ENCODE measurements around the gene SLC23A1. TPM values are rescaled to one million over a fixed set of nuclear protein-coding genes. Genes with fewer than 3 reads are reported as not detected.

The SLC23A1 gene
- total RNA-seq (2022; extraction: Qiagen RNA extraction), result 0.92 to 1.5 TPM (median 1.4 TPM) in 5 replicates

DNA sequence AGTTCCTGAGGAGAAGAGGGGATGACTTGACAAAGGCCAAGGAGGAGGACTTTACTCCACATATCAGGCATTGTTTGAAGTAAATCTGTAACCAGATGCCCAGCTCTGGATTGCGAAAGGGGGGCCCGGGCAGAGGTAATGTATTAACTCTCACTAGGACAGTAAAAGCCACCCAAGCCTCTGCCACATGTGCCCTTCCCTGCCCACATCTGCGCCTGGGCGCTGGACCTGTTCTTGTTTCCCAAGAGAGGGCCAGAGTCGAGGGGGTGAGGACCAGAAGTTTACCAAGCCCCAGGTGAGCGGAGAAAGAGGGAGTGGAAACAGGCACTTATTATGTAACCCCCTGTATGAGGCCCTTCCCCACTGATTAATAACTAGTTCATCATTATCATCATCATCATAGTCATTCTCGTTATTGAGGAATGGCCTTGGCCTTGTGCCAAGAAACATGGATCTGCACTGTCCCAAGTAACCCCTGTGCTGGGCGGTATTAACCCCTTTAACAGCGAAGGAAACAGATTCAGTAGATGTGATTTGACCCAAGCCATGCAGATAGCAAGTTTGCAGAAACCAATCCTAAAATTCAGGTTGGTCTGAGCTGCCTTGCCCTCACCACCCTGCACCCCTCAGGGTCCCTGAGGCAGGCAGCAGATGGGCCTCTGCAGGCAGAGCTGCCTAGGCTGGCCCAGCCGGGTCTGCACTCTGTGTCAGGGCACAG, at the start of gene SLC23A1:
Gene SLC23A1 (minus strand): TSS at position 23 of the 718 bp plus-strand sequence. CDS start 44 bp downstream, outside the sequence.

GRCh38 chr5:139403787-139404483, 20.8 kb upstream of the SLC23A1 start, which contains the start of gene SPATA24:
Gene SPATA24, minus strand, starts transcription at chr5:139404089. Its CDS starts 29 bp downstream, at chr5:139404060.

GRCh38 chr5:139394654-139395566, 11.8 kb upstream of the SLC23A1 start, which contains the start of gene PROB1:
Gene PROB1, minus strand, starts transcription at chr5:139395104. Its CDS starts 23 bp downstream, at chr5:139395081.

GRCh38 chr5:139389701-139390638, 6.9 kb upstream of the SLC23A1 start, which contains the start of gene MZB1:
Gene MZB1, minus strand, starts transcription at chr5:139389913. Its CDS starts 57 bp downstream, at chr5:139389856.

GRCh38 chr5:139341689-139342422, 41.2 kb downstream of the SLC23A1 start, which contains the start of gene PAIP2:
Gene PAIP2, plus strand, starts transcription at chr5:139341854. Its CDS starts 21,931 bp downstream, at chr5:139363785.

Other genes starting within 250 kb of the SLC23A1 start
- 23.9 to 27.0 TPM (median 26.4 TPM) in 5 replicates for gene SIL1, start 184.9 kb downstream of the SLC23A1 start, total RNA-seq (2022; extraction: Qiagen RNA extraction)
- gene MATR3, start 89.6 kb downstream of the SLC23A1 start, total RNA-seq (2022; extraction: Qiagen RNA extraction), result 160 to 187 TPM (median 181 TPM) in 5 replicates
- 82.3 to 109 TPM (median 83.5 TPM) in 5 replicates for gene PAIP2, start 41.4 kb downstream of the SLC23A1 start, total RNA-seq (2022; extraction: Qiagen RNA extraction)
- 0.09 to 0.47 TPM (median 0.16 TPM) in 3 of 5 replicates, not detected in the others for gene MZB1, start 6.6 kb upstream of the SLC23A1 start, total RNA-seq (2022; extraction: Qiagen RNA extraction)
- gene PROB1, start 11.8 kb upstream of the SLC23A1 start, total RNA-seq (2022; extraction: Qiagen RNA extraction), result 0.17 to 0.38 TPM (median 0.28 TPM) in 5 replicates
- 4.3 to 6.3 TPM (median 5.3 TPM) in 5 replicates for gene SPATA24, start 20.8 kb upstream of the SLC23A1 start, total RNA-seq (2022; extraction: Qiagen RNA extraction)
- gene DNAJC18, start 56.2 kb upstream of the SLC23A1 start, total RNA-seq (2022; extraction: Qiagen RNA extraction), result 6.1 to 7.8 TPM (median 6.9 TPM) in 5 replicates
- not detected in 5 replicates for gene ECSCR, start 79.4 kb upstream of the SLC23A1 start, total RNA-seq (2022; extraction: Qiagen RNA extraction)
- gene SMIM33, start 87.7 kb upstream of the SLC23A1 start, total RNA-seq (2022; extraction: Qiagen RNA extraction), result not detected in 5 replicates
- 0.89 to 1.6 TPM (median 0.93 TPM) in 5 replicates for gene STING1, start 99.5 kb upstream of the SLC23A1 start, total RNA-seq (2022; extraction: Qiagen RNA extraction)
- 118 to 171 TPM (median 165 TPM) in 5 replicates for gene UBE2D2, start 178.0 kb upstream of the SLC23A1 start, total RNA-seq (2022; extraction: Qiagen RNA extraction)